Neural cell (in vitro differentiated cells): Measurements from ENCODE around the gene ANKRD6. TPM values are rescaled to one million over a fixed set of nuclear protein-coding genes. Genes with fewer than 3 reads are reported as not detected.

Experiments used
- H2AFZ ChIP-seq: fragments of 200-600, 300-800 bp; sonication (generic), shearing (Covaris generic); 2 replicates; pipeline ENCODE4 v1.6.0; 2014; ENCODE audit warnings: low read depth, mild to moderate bottlenecking, antibody characterized with exemption, low read length, moderate library complexity
- H3F3A ChIP-seq: fragments of 200-600 bp; shearing (Covaris generic); 2 replicates; pipeline ENCODE4 v1.6.1; 2016; ENCODE audit warnings: mild to moderate bottlenecking, moderate library complexity, mixed read lengths, antibody characterized with exemption, low read length; ENCODE audit not compliant: insufficient read depth, poor library complexity, severe bottlenecking
- H3K27ac ChIP-seq: fragments of 200-600, 300-800 bp; sonication (generic), shearing (Covaris generic); 2 replicates; pipeline ENCODE4 v1.5.1; 2014; ENCODE audit warnings: mild to moderate bottlenecking, low read length, moderate library complexity
- H3K27me3 ChIP-seq: fragments of 300-800, 200-600 bp; sonication (generic), shearing (Covaris generic); 2 replicates; pipeline ENCODE4 v1.6.0; 2014; ENCODE audit warnings: mild to moderate bottlenecking, low read depth, low read length, moderate library complexity; ENCODE audit not compliant: insufficient read depth
- H3K36me3 ChIP-seq: fragments of 300-800, 200-600 bp; sonication (generic), shearing (Covaris generic); 2 replicates; pipeline ENCODE4 v1.5.1; 2014; ENCODE audit warnings: mild to moderate bottlenecking, antibody characterized with exemption, low read length, moderate library complexity; ENCODE audit not compliant: insufficient read depth
- H3K4me2 ChIP-seq: fragments of 300-800, 200-600 bp; sonication (generic), shearing (Covaris generic); 2 replicates; pipeline ENCODE4 v1.6.0; 2014; ENCODE audit warnings: mild to moderate bottlenecking, low read length
- H3K4me3 ChIP-seq: fragments of 300-800, 200-600 bp; sonication (generic), shearing (Covaris generic); 2 replicates; pipeline ENCODE4 v1.5.1; 2014; ENCODE audit warnings: mild to moderate bottlenecking, low read length, moderate library complexity
- H3K79me2 ChIP-seq: fragments of 200-600 bp; shearing (Covaris generic); replicated peaks from 2 replicates; pipeline ENCODE4 v1.6.0; 2014; ENCODE audit warnings: mild to moderate bottlenecking, low read length, moderate library complexity; ENCODE audit not compliant: insufficient read depth
- H3K9ac ChIP-seq: fragments of 300-800, 200-600 bp; sonication (generic), shearing (Covaris generic); 2 replicates; pipeline ENCODE4 v1.6.1; 2016; ENCODE audit warnings: mild to moderate bottlenecking, low read length, mixed read lengths
- H3K9me2 ChIP-seq: fragments of 200-600 bp; shearing (Covaris generic); 2 replicates; pipeline ENCODE4 v1.6.1; 2016; ENCODE audit warnings: mild to moderate bottlenecking, low read length, mixed read lengths; ENCODE audit not compliant: insufficient read depth
- H3K9me3 ChIP-seq: fragments of 200-600, 300-800 bp; sonication (generic), shearing (Covaris generic); 2 replicates; pipeline ENCODE4 v1.6.1; 2016; ENCODE audit warnings: mild to moderate bottlenecking, mixed run types, low read length, moderate library complexity, mixed read lengths
- H4K20me1 ChIP-seq: fragments of 200-600 bp; shearing (Covaris generic); 2 replicates; pipeline ENCODE4 v1.6.1; 2016; ENCODE audit warnings: mild to moderate bottlenecking, mixed run types; ENCODE audit not compliant: insufficient read depth
- EP300 ChIP-seq: fragments of 450-650 bp; conservative IDR thresholded peaks from 2 replicates; pipeline ENCODE4 v1.6.1; 2014; ENCODE audit warnings: antibody characterized with exemption, mild to moderate bottlenecking, moderate library complexity; ENCODE audit not compliant: poor library complexity, severe bottlenecking
- EZH2 ChIP-seq: fragments of 200-600, 300-800 bp; shearing (Covaris generic), sonication (generic); IDR thresholded peaks from 2 replicates; pipeline ENCODE4 v1.6.1; 2014; ENCODE audit warnings: antibody characterized with exemption, low read length, borderline replicate concordance, mild to moderate bottlenecking; ENCODE audit not compliant: insufficient read depth, poor library complexity, severe bottlenecking
- MXI1 ChIP-seq: fragments of 450-650 bp; conservative IDR thresholded peaks from 2 replicates; pipeline ENCODE4 v1.6.1; 2014; ENCODE audit warnings: antibody characterized with exemption, mild to moderate bottlenecking; ENCODE audit not compliant: poor library complexity, severe bottlenecking
- POLR2AphosphoS5 ChIP-seq: IDR thresholded peaks from 2 replicates; pipeline ENCODE4 v1.6.1; 2012
- RAD21 ChIP-seq: fragments of 450-650 bp; conservative IDR thresholded peaks from 2 replicates; pipeline ENCODE4 v1.6.1; 2014; ENCODE audit warnings: antibody characterized with exemption, mild to moderate bottlenecking, moderate library complexity
- SMC3 ChIP-seq: fragments of 450-650 bp; conservative IDR thresholded peaks from 2 replicates; pipeline ENCODE4 v1.6.1; 2014; ENCODE audit warnings: antibody characterized with exemption, mild to moderate bottlenecking, moderate library complexity; ENCODE audit not compliant: poor library complexity
- TAF1 ChIP-seq: IDR thresholded peaks from 2 replicates; pipeline ENCODE4 v1.6.1; 2012; ENCODE audit warnings: low read depth
- polyA plus RNA-seq: library from polyadenylated mRNA; depleted of rRNA; stranded (reverse); fragments of >200 nt; gene quantifications from 2 replicates; pipeline ENCODE4 v1.2.3, GENCODE V29; 2014
- TF ChIP-seq, protein P1 (sequence below): fragments of 450-650 bp; IDR thresholded peaks from 2 replicates; pipeline ENCODE4 v1.5.1; 2014; ENCODE audit warnings: antibody characterized with exemption, mild to moderate bottlenecking, moderate library complexity; ENCODE audit not compliant: poor library complexity, severe bottlenecking
- TF ChIP-seq, protein P2 (sequence below): IDR thresholded peaks from 2 replicates; pipeline ENCODE4 v1.6.1; 2012; ENCODE audit warnings: borderline replicate concordance

ANKRD6 gene
- polyA plus RNA-seq, 1 donor from 2014 or later = 43.5 TPM

DNA sequence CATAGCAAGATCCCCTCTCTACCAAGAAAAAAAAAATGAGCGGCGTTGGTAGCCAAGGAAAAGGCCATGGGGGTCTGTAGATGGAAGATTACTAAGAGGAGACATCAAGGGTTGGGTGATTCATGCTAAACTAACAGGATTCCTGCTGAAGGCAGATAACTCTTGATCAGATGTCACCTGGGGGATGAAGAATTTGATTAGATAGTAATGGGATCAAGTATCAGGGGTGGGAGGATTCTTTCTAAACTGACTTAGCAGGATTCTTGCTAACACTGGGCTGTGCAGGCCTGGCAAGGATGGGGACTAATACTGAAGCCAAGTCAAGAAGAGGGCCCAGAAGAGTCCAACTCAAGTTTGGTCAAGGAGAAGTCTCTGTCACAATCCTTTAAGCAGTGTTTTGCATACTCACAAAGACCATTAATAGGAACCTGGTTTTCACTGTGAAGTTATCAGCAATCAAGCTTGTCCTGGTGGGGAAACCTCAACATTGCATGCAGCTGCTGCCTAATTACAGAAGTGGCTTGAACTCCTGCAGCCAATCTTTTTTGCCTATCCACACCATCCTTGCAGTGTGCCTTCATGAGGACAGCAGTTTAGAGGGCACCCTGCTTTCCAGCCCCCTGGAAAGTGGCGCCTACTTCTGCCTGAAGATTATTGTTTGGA is 61.3 kb downstream of the ANKRD6 start:
- H2AFZ ChIP-seq = no peak overlapping the region
- no peaks in the 10 kb centered on the region for H3K79me2 ChIP-seq
- H3K9me3 ChIP-seq = no peaks in the 10 kb centered on the region
- H3K27me3 ChIP-seq = no peaks in the 10 kb centered on the region
- H3K36me3 ChIP-seq = no peaks in the 10 kb centered on the region
- TF ChIP-seq RAD21 = no peak
- TF ChIP-seq, protein P1, sequence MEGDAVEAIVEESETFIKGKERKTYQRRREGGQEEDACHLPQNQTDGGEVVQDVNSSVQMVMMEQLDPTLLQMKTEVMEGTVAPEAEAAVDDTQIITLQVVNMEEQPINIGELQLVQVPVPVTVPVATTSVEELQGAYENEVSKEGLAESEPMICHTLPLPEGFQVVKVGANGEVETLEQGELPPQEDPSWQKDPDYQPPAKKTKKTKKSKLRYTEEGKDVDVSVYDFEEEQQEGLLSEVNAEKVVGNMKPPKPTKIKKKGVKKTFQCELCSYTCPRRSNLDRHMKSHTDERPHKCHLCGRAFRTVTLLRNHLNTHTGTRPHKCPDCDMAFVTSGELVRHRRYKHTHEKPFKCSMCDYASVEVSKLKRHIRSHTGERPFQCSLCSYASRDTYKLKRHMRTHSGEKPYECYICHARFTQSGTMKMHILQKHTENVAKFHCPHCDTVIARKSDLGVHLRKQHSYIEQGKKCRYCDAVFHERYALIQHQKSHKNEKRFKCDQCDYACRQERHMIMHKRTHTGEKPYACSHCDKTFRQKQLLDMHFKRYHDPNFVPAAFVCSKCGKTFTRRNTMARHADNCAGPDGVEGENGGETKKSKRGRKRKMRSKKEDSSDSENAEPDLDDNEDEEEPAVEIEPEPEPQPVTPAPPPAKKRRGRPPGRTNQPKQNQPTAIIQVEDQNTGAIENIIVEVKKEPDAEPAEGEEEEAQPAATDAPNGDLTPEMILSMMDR = no peak
- no peak for TF ChIP-seq SMC3
- TF ChIP-seq, protein P2, sequence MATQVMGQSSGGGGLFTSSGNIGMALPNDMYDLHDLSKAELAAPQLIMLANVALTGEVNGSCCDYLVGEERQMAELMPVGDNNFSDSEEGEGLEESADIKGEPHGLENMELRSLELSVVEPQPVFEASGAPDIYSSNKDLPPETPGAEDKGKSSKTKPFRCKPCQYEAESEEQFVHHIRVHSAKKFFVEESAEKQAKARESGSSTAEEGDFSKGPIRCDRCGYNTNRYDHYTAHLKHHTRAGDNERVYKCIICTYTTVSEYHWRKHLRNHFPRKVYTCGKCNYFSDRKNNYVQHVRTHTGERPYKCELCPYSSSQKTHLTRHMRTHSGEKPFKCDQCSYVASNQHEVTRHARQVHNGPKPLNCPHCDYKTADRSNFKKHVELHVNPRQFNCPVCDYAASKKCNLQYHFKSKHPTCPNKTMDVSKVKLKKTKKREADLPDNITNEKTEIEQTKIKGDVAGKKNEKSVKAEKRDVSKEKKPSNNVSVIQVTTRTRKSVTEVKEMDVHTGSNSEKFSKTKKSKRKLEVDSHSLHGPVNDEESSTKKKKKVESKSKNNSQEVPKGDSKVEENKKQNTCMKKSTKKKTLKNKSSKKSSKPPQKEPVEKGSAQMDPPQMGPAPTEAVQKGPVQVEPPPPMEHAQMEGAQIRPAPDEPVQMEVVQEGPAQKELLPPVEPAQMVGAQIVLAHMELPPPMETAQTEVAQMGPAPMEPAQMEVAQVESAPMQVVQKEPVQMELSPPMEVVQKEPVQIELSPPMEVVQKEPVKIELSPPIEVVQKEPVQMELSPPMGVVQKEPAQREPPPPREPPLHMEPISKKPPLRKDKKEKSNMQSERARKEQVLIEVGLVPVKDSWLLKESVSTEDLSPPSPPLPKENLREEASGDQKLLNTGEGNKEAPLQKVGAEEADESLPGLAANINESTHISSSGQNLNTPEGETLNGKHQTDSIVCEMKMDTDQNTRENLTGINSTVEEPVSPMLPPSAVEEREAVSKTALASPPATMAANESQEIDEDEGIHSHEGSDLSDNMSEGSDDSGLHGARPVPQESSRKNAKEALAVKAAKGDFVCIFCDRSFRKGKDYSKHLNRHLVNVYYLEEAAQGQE = no peak
- no peak for TF ChIP-seq POLR2AphosphoS5
- TF ChIP-seq MXI1 = no peak
- TF ChIP-seq TAF1 = no peak
- TF ChIP-seq EP300 = no peak
- TF ChIP-seq EZH2 = no peak
- no peaks in the 10 kb centered on the region for H3F3A ChIP-seq
- no peaks in the 10 kb centered on the region for H3K9me2 ChIP-seq
- H4K20me1 ChIP-seq = no peaks in the 10 kb centered on the region
- no peak overlapping the region for H3K4me3 ChIP-seq
- no peak overlapping the region for H3K9ac ChIP-seq
- no peak overlapping the region for H3K4me2 ChIP-seq
- H3K27ac ChIP-seq = no peak overlapping the region

DNA sequence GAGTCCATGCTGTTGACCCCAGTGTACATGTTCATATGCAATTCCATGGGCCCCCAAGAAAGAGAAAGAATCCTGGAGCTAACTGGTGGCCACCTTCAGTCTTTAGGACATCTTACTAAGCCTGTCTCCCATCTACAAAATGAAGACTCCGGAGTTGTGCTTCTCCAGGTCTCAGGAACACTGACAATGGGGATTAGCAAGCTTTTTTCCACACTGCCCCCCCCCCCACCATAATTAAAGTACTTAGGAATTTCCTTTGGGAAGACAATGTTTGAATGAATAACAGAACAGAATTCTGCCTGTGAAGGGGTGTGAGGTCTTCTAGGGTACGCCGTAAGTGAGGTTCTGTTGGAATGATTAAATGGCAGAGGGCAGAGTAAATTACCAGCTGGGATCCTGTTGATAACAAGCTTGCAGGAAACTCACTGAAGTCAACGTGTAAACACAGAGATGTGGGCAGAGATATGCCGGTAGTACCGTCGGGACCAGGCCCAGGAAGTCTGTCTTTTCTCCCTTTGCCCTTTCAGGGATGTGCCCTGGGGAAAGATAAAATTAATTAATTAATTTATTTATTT is 63.1 kb downstream of the ANKRD6 start:
- Histone ChIP-seq H3K36me3 (no peaks in the 10 kb centered on the region), H3F3A (no peaks in the 10 kb centered on the region), H4K20me1 (no peaks in the 10 kb centered on the region), H3K4me3 (no peak overlapping the region), H3K4me2 (no peak overlapping the region), H3K9ac (no peak overlapping the region), H3K27me3 (no peaks in the 10 kb centered on the region), H3K9me2 (no peaks in the 10 kb centered on the region), H3K79me2 (no peaks in the 10 kb centered on the region), H3K27ac (no peak overlapping the region), H3K9me3 (no peaks in the 10 kb centered on the region), H2AFZ (no peak overlapping the region)
- TF ChIP-seq TAF1 (no peak), MXI1 (no peak), SMC3 (no peak), RAD21 (no peak), EP300 (no peak), EZH2 (no peak), POLR2AphosphoS5 (no peak)
- TF ChIP-seq, protein P2 = no peak
- TF ChIP-seq, protein P1 = no peak
